Midbrain (tissue), 1 donor: Measurements from ENCODE around the gene HSD3B1.
"Not testable (repeated sequence)": the region's sequence is repeated elsewhere in the genome, so short reads cannot be mapped to it uniquely, and the experiment has no call there.

Experiments used
- DNase-seq: peaks from one replicate; lab custom pipeline; 2025; lab: John Stamatoyannopoulos, UW

HSD3B1 gene

GRCh38 chr1:119553302-119554071 is 46.5 kb downstream of the HSD3B1 start:
- not testable (repeated sequence) for DNase-seq

- peak; percentile 33 for DNase-seq
Measured at GRCh38 chr1:119554183-119554582, 47.2 kb downstream of the HSD3B1 start.

- no peak for DNase-seq
Measured at GRCh38 chr1:119556423-119556822, 49.4 kb downstream of the HSD3B1 start.

- DNase-seq, result not testable (repeated sequence)
Measured at GRCh38 chr1:119560402-119560801, 53.4 kb downstream of the HSD3B1 start.

GRCh38 chr1:119564548-119564947 is 57.5 kb downstream of the HSD3B1 start:
- no peak for DNase-seq
